Adrenal gland (tissue), 5 donors: ENCODE data around the gene ACADS.

ENCODE experiments used
- CTCF ChIP-seq, 6 experiments: fragments of 450-650 bp in 4 of 6; fragments of 200-600 bp in 2 of 6; sonication (generic) in 1 of 6; IDR thresholded peaks; 1 replicate in 5 of 6; 2 replicates in 1 of 6; pipeline versions ENCODE4 v1.5.1 to v1.8.0; 2016 to 2021; ENCODE audit warnings: antibody characterized with exemption in 6 of 6, mild to moderate bottlenecking in 2 of 6, moderate library complexity in 1 of 6
- POLR2A ChIP-seq, 2 donors: fragments of 450-650 bp; IDR thresholded peaks; one replicate each; pipeline ENCODE4 v1.6.1; 2017; ENCODE audit warnings: antibody characterized with exemption in 2 of 2, mild to moderate bottlenecking in 2 of 2, moderate library complexity in 1 of 2
- donor health status: DM: no; HTN: no; CAD: no.

- no peak for TF ChIP-seq CTCF (IDR thresholded peaks at IDR 0.05)
- no peak for TF ChIP-seq POLR2A (IDR thresholded peaks at IDR 0.05)
Observed at GRCh38 chr12:120760349-120761254, 35.0 kb downstream of the ACADS start.
